Trophoblast cell (in vitro differentiated cells and primary cell): Measurements from ENCODE around the gene PKD2L2.
"Not testable (repeated sequence)": the region's sequence is repeated elsewhere in the genome, so short reads cannot be mapped to it uniquely, and the experiment has no call there.

Experiments
- DNase-seq, 2 donors: peaks; one replicate each; pipeline ENCODE4 v3.0.0-alpha.2; 2016
- H2AFZ ChIP-seq: 2 replicates; pipeline ENCODE4 v1.6.1; 2013; ENCODE audit warnings: low read length, moderate library complexity, mild to moderate bottlenecking; ENCODE audit not compliant: insufficient read depth, poor library complexity
- H2AK5ac ChIP-seq: 2 replicates; pipeline ENCODE4 v1.6.1; 2013; ENCODE audit warnings: mild to moderate bottlenecking, low read length
- H2BK120ac ChIP-seq: 2 replicates; pipeline ENCODE4 v1.6.1; 2013; ENCODE audit warnings: low read length, mild to moderate bottlenecking, moderate library complexity; ENCODE audit not compliant: insufficient read depth, poor library complexity
- H2BK12ac ChIP-seq: 2 replicates; pipeline ENCODE4 v1.6.1; 2013; ENCODE audit warnings: mild to moderate bottlenecking, low read length, moderate library complexity
- H2BK5ac ChIP-seq: 2 replicates; pipeline ENCODE4 v1.6.1; 2013; ENCODE audit warnings: low read length, low read depth, moderate library complexity, mild to moderate bottlenecking; ENCODE audit not compliant: poor library complexity
- H3K14ac ChIP-seq: 2 replicates; pipeline ENCODE4 v1.6.1; 2013; ENCODE audit warnings: mild to moderate bottlenecking, low read length
- H3K18ac ChIP-seq: 2 replicates; pipeline ENCODE4 v1.6.1; 2013; ENCODE audit warnings: mild to moderate bottlenecking, low read length
- H3K23ac ChIP-seq: 2 replicates; pipeline ENCODE4 v1.6.1; 2013; ENCODE audit warnings: low read length
- H3K27ac ChIP-seq: 2 replicates; pipeline ENCODE4 v1.5.1; 2013; ENCODE audit warnings: low read depth, mild to moderate bottlenecking, inconsistent platforms, low read length, moderate library complexity
- H3K27me3 ChIP-seq: 2 replicates; pipeline ENCODE4 v1.6.1; 2013; ENCODE audit warnings: inconsistent platforms, mild to moderate bottlenecking, low read length, moderate library complexity; ENCODE audit not compliant: insufficient read depth
- H3K36me3 ChIP-seq, 2 experiments: 1 replicate in 1 of 2; 2 replicates in 1 of 2; pipeline ENCODE4 v1.6.1; 2013; ENCODE audit warnings: low read length in 2 of 2, mild to moderate bottlenecking in 2 of 2, moderate library complexity in 1 of 2; ENCODE audit not compliant: insufficient read depth in 2 of 2, control insufficient read depth in 1 of 2
- H3K4ac ChIP-seq: 2 replicates; pipeline ENCODE4 v1.6.1; 2013; ENCODE audit warnings: low read depth, mild to moderate bottlenecking, low read length, moderate library complexity
- H3K4me1 ChIP-seq, 2 experiments: 1 replicate in 1 of 2; 2 replicates in 1 of 2; pipeline ENCODE4 v1.6.1; 2013; ENCODE audit warnings: low read length in 2 of 2, mild to moderate bottlenecking in 2 of 2, moderate library complexity in 1 of 2; ENCODE audit not compliant: insufficient read depth in 2 of 2, control insufficient read depth in 1 of 2
- H3K4me2 ChIP-seq: 2 replicates; pipeline ENCODE4 v1.6.1; 2013; ENCODE audit warnings: inconsistent platforms, mild to moderate bottlenecking, low read length, moderate library complexity
- H3K4me3 ChIP-seq: 2 replicates; pipeline ENCODE4 v1.5.1; 2013; ENCODE audit warnings: mild to moderate bottlenecking, low read depth, low read length, inconsistent platforms
- H3K79me1 ChIP-seq: one replicate; pipeline ENCODE4 v1.6.1; 2013; ENCODE audit warnings: low read length
- H3K79me2 ChIP-seq: 2 replicates; pipeline ENCODE4 v1.6.1; 2013; ENCODE audit warnings: low read length, mild to moderate bottlenecking; ENCODE audit not compliant: control insufficient read depth, insufficient read depth, poor library complexity
- H3K9ac ChIP-seq: 2 replicates; pipeline ENCODE4 v1.6.1; 2013; ENCODE audit warnings: mild to moderate bottlenecking, low read length
- H3K9me3 ChIP-seq: 2 replicates; pipeline ENCODE4 v1.6.1; 2013; ENCODE audit warnings: low read depth, mild to moderate bottlenecking, control low read depth, inconsistent platforms, low read length; ENCODE audit not compliant: insufficient read depth
- H4K12ac ChIP-seq: 2 replicates; pipeline ENCODE4 v1.6.1; 2013; ENCODE audit warnings: low read depth, mild to moderate bottlenecking, low read length, moderate library complexity
- H4K8ac ChIP-seq: 2 replicates; pipeline ENCODE4 v1.6.1; 2013; ENCODE audit warnings: low read depth, mild to moderate bottlenecking, low read length, moderate library complexity
- H4K91ac ChIP-seq: one replicate; pipeline ENCODE4 v1.6.1; 2013; ENCODE audit warnings: low read depth, mild to moderate bottlenecking, low read length, moderate library complexity
- WGBS: extraction: QIAGEN DNeasy Blood & Tissue Kit; methylation state at CpG from one replicate; pipeline ENCODE4 v1.1.7; 2013; ENCODE audit warnings: missing lambda C conversion rate; ENCODE audit not compliant: insufficient read length, insufficient coverage; ENCODE audit errors: extremely low coverage; 5-methylcytosine and 5-hydroxymethylcytosine counted together

PKD2L2 gene

DNA sequence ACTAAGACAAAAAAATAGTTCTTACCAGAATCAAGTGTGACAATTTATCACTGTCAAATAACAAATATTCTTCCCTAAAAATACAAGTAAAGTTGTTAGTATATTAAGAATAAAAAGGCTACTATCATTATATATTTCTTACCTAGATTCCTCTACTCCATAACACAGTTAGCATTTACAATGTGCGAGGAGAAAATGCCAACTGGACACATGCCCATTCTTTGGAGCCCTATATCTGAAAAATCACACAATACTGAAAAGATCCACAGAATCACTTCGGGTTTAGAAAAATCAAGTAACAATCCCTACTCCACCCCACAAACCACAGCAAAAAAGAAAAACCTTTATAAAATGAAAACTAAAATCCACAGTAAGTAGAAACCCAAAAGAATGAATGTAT, 70.9 kb downstream of the PKD2L2 start:
- no peak overlapping the region for H2BK5ac ChIP-seq

DNA sequence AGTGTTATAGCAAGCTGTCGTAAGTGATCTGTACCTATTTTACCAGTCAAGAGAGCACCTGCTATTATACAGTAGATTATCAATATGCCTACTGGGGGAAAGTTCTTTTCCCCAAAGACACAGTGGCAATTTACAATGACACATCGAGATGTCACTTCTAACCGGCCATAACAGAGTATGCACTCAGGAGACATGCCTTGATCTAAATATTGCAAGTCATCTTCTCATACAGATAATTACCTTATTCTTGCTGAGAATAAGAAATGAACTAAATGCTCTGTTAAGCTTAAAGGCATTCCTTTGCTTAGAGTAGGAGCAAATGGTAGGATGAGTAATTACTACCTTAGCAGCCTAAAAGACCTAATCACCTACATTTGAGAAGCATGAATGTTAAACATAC, 71.6 kb downstream of the PKD2L2 start:
- peaks cover 0 to 2% of the 10 kb centered on the region in 2 experiments for H3K36me3 ChIP-seq
- no peaks in the 10 kb centered on the region for H3K79me1 ChIP-seq
- H4K8ac ChIP-seq = no peak overlapping the region
- no peaks in the 10 kb centered on the region for H3K9me3 ChIP-seq
- H2AK5ac ChIP-seq = no peak overlapping the region
- H2BK120ac ChIP-seq = no peak overlapping the region
- H3K23ac ChIP-seq = no peak overlapping the region
- no peaks in the 10 kb centered on the region for H3K79me2 ChIP-seq
- no peaks in the 10 kb centered on the region for H3K4me1 ChIP-seq
- no peak overlapping the region for H4K12ac ChIP-seq
- no peak overlapping the region for H2AFZ ChIP-seq
- H3K27ac ChIP-seq = no peak overlapping the region
- H3K9ac ChIP-seq = no peak overlapping the region
- no peak overlapping the region for H3K4ac ChIP-seq
- H2BK12ac ChIP-seq = no peak overlapping the region
- no peak overlapping the region for H3K4me2 ChIP-seq
- H3K18ac ChIP-seq = no peak overlapping the region
- no peak overlapping the region for H4K91ac ChIP-seq
- no CpG with 5 or more reads among the region's 3 CpGs for WGBS
- no peaks in the 10 kb centered on the region for H3K27me3 ChIP-seq
- DNase-seq = no peak
- H2BK5ac ChIP-seq = no peak overlapping the region
- H3K14ac ChIP-seq = no peak overlapping the region
- no peak overlapping the region for H3K4me3 ChIP-seq

More for the DNA sequence above, 70.9 kb downstream of the PKD2L2 start:
- no peak for DNase-seq
- H3K18ac ChIP-seq = no peak overlapping the region
- H3K4me3 ChIP-seq = no peak overlapping the region
- H3K4ac ChIP-seq = no peak overlapping the region
- H3K4me2 ChIP-seq = no peak overlapping the region
- H4K12ac ChIP-seq = no peak overlapping the region
- H2AFZ ChIP-seq = no peak overlapping the region
- no peak overlapping the region for H4K91ac ChIP-seq
- no peaks in the 10 kb centered on the region for H3K79me1 ChIP-seq
- H2BK12ac ChIP-seq = no peak overlapping the region
- H3K79me2 ChIP-seq = no peaks in the 10 kb centered on the region
- no peak overlapping the region for H4K8ac ChIP-seq
- no CpG with 5 or more reads among the region's 2 CpGs for WGBS
- no peak overlapping the region for H2AK5ac ChIP-seq
- no peaks in the 10 kb centered on the region for H3K9me3 ChIP-seq
- H3K36me3 ChIP-seq = peaks cover 0 to 2% of the 10 kb centered on the region in 2 experiments
- no peak overlapping the region for H3K27ac ChIP-seq
- no peaks in the 10 kb centered on the region for H3K27me3 ChIP-seq
- no peak overlapping the region for H3K9ac ChIP-seq
- no peak overlapping the region for H3K14ac ChIP-seq
- H3K23ac ChIP-seq = no peak overlapping the region
- H2BK120ac ChIP-seq = no peak overlapping the region
- no peaks in the 10 kb centered on the region for H3K4me1 ChIP-seq

DNA sequence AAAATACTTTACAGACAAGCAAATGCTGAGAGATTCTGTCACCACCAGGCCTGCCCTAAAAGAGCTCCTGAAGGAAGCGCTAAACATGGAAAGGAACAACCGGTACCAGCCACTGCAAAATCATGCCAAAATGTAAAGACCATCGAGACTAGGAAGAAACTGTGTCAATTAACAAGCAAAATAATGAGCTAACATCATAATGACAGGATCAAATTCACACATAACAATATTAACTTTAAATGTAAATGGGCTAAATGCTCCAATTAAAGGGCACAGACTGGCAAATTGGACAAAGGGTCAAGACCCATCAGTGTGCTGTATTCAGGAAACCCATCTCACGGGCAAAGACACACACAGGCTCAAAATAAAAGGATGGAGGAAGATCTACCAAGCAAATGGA, 81.1 kb downstream of the PKD2L2 start:
- not testable (repeated sequence) for H2AFZ ChIP-seq, H3K27ac ChIP-seq
- WGBS = no CpG with 5 or more reads among the region's 4 CpGs

GRCh38 chr5:137975208-137975607, 86.0 kb downstream of the PKD2L2 start:
- Histone ChIP-seq H3K14ac (no peak overlapping the region), H3K36me3 (peaks cover 0 to 3% of the 10 kb centered on the region in 2 experiments), H3K4me2 (no peak overlapping the region), H3K27ac (no peak overlapping the region), H3K18ac (no peak overlapping the region), H2AFZ (no peak overlapping the region), H3K79me1 (no peaks in the 10 kb centered on the region), H4K91ac (no peak overlapping the region), H3K9ac (no peak overlapping the region), H2BK12ac (no peak overlapping the region), H4K12ac (no peak overlapping the region), H2BK120ac (no peak overlapping the region), H3K4me1 (peaks cover 0 to 2% of the 10 kb centered on the region in 2 experiments), H3K27me3 (no peaks in the 10 kb centered on the region), H3K9me3 (no peaks in the 10 kb centered on the region), H3K4me3 (no peak overlapping the region), H4K8ac (no peak overlapping the region), H3K79me2 (no peaks in the 10 kb centered on the region), H3K4ac (no peak overlapping the region), H2BK5ac (no peak overlapping the region), H2AK5ac (no peak overlapping the region), H3K23ac (no peak overlapping the region)
- no peak for DNase-seq
- 100% methylated on average over 2 of the region's 3 CpGs for WGBS

More for the DNA sequence above, 81.1 kb downstream of the PKD2L2 start:
- H2AK5ac ChIP-seq, H2BK120ac ChIP-seq, H2BK5ac ChIP-seq, H3K18ac ChIP-seq, H3K9me3 ChIP-seq, H3K4me1 ChIP-seq, H3K4me2 ChIP-seq, H3K9ac ChIP-seq, H3K79me1 ChIP-seq, H3K79me2 ChIP-seq, H3K4ac ChIP-seq, H3K23ac ChIP-seq, DNase-seq, H3K14ac ChIP-seq, H4K91ac ChIP-seq, H3K27me3 ChIP-seq, H4K12ac ChIP-seq, H2BK12ac ChIP-seq, H4K8ac ChIP-seq, H3K4me3 ChIP-seq: not testable (repeated sequence)
- peaks cover 8 to 12% of the 10 kb centered on the region in 2 experiments for H3K36me3 ChIP-seq
